ENCODE data around the gene ATP6V0E1.

DNA sequence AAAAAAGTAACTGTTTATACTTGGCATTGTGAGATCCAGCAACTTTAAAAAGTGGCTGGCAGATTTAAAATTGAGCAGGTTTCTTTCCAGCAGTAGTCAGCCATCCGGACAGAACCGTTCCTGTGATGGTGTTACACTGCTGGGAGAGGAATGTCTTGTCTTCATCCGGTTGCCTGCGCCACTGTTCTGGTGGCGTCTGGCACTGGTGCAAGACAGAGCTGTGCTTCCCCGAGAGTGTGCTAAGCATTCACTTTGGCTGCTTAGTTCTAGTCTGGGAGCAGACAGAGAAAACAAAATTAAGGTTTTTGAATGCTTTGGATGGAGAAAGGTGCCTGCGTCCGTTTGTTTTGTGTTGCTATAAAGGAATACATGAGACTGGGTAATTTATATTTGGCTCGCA, 37.1 kb downstream of the ATP6V0E1 start:
- TF ChIP-seq, protein P1, sequence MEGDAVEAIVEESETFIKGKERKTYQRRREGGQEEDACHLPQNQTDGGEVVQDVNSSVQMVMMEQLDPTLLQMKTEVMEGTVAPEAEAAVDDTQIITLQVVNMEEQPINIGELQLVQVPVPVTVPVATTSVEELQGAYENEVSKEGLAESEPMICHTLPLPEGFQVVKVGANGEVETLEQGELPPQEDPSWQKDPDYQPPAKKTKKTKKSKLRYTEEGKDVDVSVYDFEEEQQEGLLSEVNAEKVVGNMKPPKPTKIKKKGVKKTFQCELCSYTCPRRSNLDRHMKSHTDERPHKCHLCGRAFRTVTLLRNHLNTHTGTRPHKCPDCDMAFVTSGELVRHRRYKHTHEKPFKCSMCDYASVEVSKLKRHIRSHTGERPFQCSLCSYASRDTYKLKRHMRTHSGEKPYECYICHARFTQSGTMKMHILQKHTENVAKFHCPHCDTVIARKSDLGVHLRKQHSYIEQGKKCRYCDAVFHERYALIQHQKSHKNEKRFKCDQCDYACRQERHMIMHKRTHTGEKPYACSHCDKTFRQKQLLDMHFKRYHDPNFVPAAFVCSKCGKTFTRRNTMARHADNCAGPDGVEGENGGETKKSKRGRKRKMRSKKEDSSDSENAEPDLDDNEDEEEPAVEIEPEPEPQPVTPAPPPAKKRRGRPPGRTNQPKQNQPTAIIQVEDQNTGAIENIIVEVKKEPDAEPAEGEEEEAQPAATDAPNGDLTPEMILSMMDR (conservative IDR thresholded peaks at IDR 0.05; ENCODE audit: low read length), result no peak
- no peak for TF ChIP-seq EZH2phosphoT487 (IDR thresholded peaks at IDR 0.05; ENCODE audit: borderline replicate concordance)

Data from Loucy (cell line).